ENCODE data around the gene GPR157.

DNA sequence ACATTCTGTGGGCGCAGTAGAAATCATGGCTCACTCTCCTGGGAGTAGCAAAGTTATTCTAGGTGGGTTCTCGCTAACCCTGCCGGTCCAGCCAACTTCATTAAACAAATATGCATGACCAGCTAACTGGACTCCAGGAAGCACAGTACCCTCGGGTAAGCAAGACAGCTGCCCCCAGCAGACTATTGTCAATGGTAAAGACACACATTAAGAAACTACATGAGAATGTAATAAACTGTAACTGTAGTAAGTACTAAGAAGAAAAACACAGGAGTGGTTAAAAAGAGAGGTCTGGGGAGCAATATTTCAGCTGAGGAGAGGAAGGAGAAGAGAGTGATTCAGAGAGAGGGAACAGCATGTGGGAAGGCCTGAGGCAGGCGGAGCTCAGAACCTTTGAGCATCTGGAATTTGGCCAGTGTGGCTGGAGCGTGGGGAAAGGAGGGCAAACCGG is 66.9 kb downstream of the GPR157 start:
- TF ChIP-seq, protein P1, sequence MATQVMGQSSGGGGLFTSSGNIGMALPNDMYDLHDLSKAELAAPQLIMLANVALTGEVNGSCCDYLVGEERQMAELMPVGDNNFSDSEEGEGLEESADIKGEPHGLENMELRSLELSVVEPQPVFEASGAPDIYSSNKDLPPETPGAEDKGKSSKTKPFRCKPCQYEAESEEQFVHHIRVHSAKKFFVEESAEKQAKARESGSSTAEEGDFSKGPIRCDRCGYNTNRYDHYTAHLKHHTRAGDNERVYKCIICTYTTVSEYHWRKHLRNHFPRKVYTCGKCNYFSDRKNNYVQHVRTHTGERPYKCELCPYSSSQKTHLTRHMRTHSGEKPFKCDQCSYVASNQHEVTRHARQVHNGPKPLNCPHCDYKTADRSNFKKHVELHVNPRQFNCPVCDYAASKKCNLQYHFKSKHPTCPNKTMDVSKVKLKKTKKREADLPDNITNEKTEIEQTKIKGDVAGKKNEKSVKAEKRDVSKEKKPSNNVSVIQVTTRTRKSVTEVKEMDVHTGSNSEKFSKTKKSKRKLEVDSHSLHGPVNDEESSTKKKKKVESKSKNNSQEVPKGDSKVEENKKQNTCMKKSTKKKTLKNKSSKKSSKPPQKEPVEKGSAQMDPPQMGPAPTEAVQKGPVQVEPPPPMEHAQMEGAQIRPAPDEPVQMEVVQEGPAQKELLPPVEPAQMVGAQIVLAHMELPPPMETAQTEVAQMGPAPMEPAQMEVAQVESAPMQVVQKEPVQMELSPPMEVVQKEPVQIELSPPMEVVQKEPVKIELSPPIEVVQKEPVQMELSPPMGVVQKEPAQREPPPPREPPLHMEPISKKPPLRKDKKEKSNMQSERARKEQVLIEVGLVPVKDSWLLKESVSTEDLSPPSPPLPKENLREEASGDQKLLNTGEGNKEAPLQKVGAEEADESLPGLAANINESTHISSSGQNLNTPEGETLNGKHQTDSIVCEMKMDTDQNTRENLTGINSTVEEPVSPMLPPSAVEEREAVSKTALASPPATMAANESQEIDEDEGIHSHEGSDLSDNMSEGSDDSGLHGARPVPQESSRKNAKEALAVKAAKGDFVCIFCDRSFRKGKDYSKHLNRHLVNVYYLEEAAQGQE (IDR thresholded peaks at IDR 0.05; ENCODE audit: insufficient read depth in 1 of 2, low read depth in 2 of 2, low read length in 2 of 2) = no peak
- TF ChIP-seq POLR2AphosphoS5 (IDR thresholded peaks at IDR 0.05; ENCODE audit: low read depth, low read length) = no peak
- TF ChIP-seq FOXP2 (optimal IDR thresholded peaks at IDR 0.05; ENCODE audit: borderline replicate concordance, extremely low read depth, extremely low read length, insufficient read depth) = no peak
- TF ChIP-seq TAF1 (IDR thresholded peaks at IDR 0.05; ENCODE audit: borderline replicate concordance, insufficient read depth, low read length) = no peak

Data from PFSK-1 (cell line).